GM12873 (cell line): ENCODE results near the gene RAP1GAP2.

ENCODE experiments used
- TF ChIP-seq, protein P1 (sequence below): IDR thresholded peaks from 2 replicates; pipeline ENCODE4 v1.5.1; 2012; ENCODE audit warnings: low read depth, mild to moderate bottlenecking, moderate library complexity, low read length, control low read depth; ENCODE audit not compliant: insufficient read depth; ENCODE audit errors: missing control alignments

Gene RAP1GAP2

DNA sequence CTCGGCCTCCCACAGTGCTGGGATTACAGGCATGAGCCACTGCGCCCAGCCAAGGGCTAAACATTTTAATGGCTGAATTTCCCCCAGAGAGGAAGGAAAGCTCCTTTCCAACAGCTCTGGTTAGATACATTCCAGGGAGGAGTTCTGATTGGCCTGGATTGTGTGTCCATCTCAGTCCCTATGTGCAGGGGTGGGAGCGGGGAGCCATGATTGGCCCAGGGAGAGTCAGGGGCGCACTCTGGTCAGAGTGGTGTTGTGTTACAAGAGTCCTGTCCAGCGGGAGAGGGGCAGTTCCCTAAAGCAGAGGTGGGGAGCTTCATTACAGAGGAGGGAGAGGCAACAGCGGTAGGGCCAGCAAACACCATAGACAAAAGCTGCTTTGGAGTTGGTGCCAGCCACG, 75.0 kb downstream of the RAP1GAP2 start:
- TF ChIP-seq, protein P1, sequence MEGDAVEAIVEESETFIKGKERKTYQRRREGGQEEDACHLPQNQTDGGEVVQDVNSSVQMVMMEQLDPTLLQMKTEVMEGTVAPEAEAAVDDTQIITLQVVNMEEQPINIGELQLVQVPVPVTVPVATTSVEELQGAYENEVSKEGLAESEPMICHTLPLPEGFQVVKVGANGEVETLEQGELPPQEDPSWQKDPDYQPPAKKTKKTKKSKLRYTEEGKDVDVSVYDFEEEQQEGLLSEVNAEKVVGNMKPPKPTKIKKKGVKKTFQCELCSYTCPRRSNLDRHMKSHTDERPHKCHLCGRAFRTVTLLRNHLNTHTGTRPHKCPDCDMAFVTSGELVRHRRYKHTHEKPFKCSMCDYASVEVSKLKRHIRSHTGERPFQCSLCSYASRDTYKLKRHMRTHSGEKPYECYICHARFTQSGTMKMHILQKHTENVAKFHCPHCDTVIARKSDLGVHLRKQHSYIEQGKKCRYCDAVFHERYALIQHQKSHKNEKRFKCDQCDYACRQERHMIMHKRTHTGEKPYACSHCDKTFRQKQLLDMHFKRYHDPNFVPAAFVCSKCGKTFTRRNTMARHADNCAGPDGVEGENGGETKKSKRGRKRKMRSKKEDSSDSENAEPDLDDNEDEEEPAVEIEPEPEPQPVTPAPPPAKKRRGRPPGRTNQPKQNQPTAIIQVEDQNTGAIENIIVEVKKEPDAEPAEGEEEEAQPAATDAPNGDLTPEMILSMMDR = no peak

DNA sequence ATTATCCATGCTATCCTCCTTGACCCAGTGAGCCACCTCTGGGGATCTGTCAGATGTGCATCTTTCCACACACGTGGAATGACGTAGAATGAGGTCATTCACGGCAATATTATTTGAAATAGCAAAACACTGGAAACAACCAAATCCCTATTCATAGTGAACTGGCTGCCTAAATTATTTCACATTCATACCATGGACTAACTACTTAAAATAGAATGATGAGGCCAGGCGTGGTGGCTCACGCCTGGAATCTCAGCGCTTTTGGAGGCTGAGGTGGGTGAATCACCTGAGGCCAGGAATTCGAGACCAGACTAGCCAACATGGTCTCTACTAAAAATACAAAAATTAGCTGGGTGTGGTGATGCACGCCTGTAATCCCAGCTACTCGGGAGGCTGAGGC, 75.5 kb downstream of the RAP1GAP2 start:
- TF ChIP-seq, protein P1 = no peak

DNA sequence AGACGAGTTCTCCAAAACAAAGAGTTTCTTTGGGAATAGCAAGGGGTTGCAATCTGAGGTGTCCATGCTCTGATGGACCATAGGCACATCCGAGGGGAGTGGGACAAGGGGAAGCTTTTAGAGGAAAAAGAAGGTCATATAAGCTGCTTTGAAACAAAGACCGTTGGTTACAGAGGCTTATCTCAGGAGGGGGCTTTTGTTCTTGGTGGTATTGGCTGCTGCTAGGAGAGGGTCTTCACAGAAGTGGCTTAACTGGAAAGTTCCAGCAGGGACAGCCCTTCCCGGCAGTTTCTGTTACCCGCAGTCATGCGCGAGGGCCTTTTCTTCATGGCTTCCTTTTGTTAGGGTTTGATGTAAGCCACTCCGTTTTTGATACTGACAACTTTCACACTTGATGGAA, 76.0 kb downstream of the RAP1GAP2 start:
- TF ChIP-seq, protein P1 = no peak

DNA sequence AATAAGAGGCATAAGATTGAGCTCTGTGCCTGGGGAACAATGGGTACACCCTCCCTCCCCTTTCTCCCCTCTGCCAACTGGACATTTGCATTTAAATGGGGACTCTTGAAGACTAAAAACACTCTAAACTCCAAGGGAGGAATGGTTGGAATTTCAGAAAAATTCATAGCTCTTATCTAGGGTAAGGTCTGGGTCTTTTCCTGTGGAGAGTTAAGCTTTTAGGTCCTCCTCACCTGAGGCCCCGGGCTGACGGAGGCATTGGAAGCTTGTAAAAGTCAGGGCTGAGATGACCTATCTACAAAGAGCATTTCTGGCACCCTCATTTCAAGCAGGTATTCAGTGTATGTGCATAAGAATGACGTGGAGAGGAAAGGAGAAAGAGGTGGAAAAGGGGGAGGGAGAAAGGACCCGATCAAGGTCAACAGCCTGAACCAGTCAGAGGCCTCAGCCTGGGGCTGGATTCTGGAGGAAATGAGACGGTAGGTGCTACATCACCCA, 78.0 kb downstream of the RAP1GAP2 start:
- TF ChIP-seq, protein P1 = no peak

DNA sequence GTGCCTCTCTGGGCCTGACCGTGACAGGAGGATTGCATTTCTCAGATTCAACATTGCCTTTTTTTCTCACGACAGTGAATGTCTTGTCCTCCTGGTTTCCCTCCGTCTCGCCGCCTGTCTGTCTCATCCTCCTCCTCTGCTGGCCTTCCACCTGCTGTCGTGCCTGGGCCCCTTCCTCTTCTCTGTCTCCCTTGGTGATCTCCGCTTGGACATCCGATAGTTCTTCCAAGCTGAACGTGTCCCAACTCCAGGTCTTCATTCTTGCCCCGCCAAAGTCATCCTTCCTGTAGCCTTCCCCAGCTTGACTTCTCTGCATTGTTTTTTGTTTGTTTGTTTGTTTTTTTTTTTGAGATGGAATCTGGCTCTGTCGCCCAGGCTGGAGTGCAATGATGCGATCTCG, 79.4 kb downstream of the RAP1GAP2 start:
- TF ChIP-seq, protein P1 = no peak

DNA sequence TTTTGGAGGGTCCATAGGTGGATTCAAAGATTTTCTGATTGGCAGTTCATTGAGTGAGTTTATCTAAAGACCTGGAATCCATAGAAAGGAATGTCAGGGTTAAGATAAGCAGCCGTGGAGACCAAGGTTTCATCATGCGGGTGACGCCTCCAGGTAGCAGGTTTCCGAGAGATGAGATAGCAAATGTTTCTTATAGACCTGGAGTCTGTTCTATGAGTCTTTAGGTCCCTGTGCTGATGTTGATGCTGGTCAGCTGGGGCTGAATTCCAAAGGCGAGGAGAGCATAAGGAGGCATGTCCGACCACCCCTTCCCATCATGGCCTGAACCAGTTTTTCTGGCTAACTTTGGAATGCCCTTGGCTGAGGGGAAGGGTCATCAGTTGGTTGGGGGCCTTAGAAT, 80.2 kb downstream of the RAP1GAP2 start:
- TF ChIP-seq, protein P1 = no peak

DNA sequence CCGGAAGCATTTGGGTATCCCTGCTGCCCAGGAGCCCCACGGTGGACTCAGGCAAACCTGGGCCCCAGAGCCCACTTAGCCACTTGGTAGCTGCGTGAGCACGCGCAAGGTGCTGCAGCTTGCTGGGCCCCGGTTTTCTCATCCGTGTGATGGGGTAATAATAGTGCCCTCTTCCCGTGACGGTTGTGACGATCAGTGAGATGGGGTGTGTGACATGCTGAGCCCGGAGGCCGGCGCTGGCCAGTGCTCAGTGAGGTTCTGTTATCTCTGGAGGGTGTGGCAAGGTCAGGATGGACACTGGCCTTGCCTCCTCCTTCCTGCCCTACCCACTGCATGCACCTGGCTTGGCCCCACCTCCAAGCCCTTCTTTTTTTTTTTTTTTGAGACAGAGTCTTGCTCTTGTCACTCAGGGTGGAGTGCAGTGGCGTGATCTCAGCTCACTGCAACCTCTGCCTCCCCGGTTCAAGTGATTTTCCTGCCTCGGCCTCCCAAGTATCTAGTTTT, 82.6 kb downstream of the RAP1GAP2 start:
- TF ChIP-seq, protein P1 = no peak

DNA sequence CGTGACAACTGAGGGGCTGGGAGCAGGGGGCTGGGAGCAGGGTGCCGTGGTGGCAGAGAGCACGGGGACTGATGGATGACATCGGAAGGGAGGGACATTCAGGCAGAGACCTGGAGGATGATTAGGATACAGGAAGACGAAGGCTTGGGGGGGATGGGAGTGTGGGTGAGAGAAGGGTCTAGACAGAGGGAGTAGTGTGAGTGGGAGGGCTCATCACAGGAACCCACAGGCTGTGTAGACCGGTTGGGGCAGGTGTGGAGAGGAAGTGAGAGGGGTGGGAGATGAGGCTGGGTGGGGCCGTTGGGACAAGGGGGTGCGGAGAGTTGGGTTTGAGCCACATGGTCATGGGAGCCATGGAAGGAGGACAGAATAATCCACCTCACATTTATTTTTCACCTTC, 83.8 kb downstream of the RAP1GAP2 start:
- TF ChIP-seq, protein P1 = no peak
